Activated naive CD4-positive, alpha-beta T cell treated with anti-CD3 and anti-CD28 coated beads, Interleukin-2, amount 10 ng/mL, durations not matched to agents 7 days and 5 days (primary cell): ENCODE data around the gene KRT36.

Experiments used
- CTCF ChIA-PET: fragments of 350-600 bp; sonication (Branson Sonifier 250); formaldehyde crosslinking; loops from one replicate; lab custom pipeline; 2021; ENCODE audit warnings: antibody characterized with exemption; lab: Charles Lee
- DNase-seq: peaks from one replicate; pipeline ENCODE4 v3.0.0-alpha.2; 2020
- H3K27ac Mint-ChIP-seq: one replicate; pipeline ENCODE4 v1.8.0; 2021; ENCODE audit warnings: mild to moderate bottlenecking, moderate library complexity, mixed read lengths
- H3K27me3 Mint-ChIP-seq: one replicate; pipeline ENCODE4 v1.8.0; 2021; ENCODE audit warnings: mild to moderate bottlenecking, mixed read lengths
- H3K36me3 Mint-ChIP-seq: one replicate; pipeline ENCODE4 v1.8.0; 2021; ENCODE audit warnings: mixed read lengths
- H3K4me1 Mint-ChIP-seq: one replicate; pipeline ENCODE4 v1.8.0; 2021; ENCODE audit warnings: mixed read lengths
- H3K4me3 Mint-ChIP-seq: one replicate; pipeline ENCODE4 v1.8.0; 2021; ENCODE audit warnings: mild to moderate bottlenecking, moderate library complexity, mixed read lengths
- H3K9me3 Mint-ChIP-seq: one replicate; pipeline ENCODE4 v1.8.0; 2021; ENCODE audit warnings: mixed read lengths

The KRT36 gene

GRCh38 chr17:41529491-41529915 is 39.8 kb upstream of the KRT36 start:
- H3K36me3 Mint-ChIP-seq = no peaks in the 10 kb centered on the region
- H3K9me3 Mint-ChIP-seq = no peaks in the 10 kb centered on the region
- H3K4me3 Mint-ChIP-seq = no peak overlapping the region
- H3K27ac Mint-ChIP-seq = peak overlapping the region; percentile 67
- no peak for DNase-seq
- peaks cover 2% of the 10 kb centered on the region for H3K4me1 Mint-ChIP-seq
- CTCF ChIA-PET = interaction anchor here (0.7 to 0.9 kb wide), 2 partner anchors 118 to 620 kb away, joined by 3 read pairs; no protein-coding TSS in a partner anchor
- peaks cover 88% of the 10 kb centered on the region for H3K27me3 Mint-ChIP-seq

- no peak for DNase-seq
- H3K27ac Mint-ChIP-seq = no peak overlapping the region
- CTCF ChIA-PET = interaction anchor here (0.7 kb wide), 1 partner anchor 619 kb away, joined by 3 read pairs; no protein-coding TSS in a partner anchor
- no peaks in the 10 kb centered on the region for H3K9me3 Mint-ChIP-seq
- peaks cover 2% of the 10 kb centered on the region for H3K4me1 Mint-ChIP-seq
- no peaks in the 10 kb centered on the region for H3K36me3 Mint-ChIP-seq
- no peak overlapping the region for H3K4me3 Mint-ChIP-seq
- H3K27me3 Mint-ChIP-seq = peaks cover 93% of the 10 kb centered on the region
Observed at GRCh38 chr17:41528959-41529353, 39.2 kb upstream of the KRT36 start.

- peaks cover 2% of the 10 kb centered on the region for H3K4me1 Mint-ChIP-seq
- no peak overlapping the region for H3K27ac Mint-ChIP-seq
- H3K4me3 Mint-ChIP-seq = no peak overlapping the region
- H3K9me3 Mint-ChIP-seq = no peaks in the 10 kb centered on the region
- H3K36me3 Mint-ChIP-seq = no peaks in the 10 kb centered on the region
- CTCF ChIA-PET = no interaction called here
- no peak for DNase-seq
- peaks cover 86% of the 10 kb centered on the region for H3K27me3 Mint-ChIP-seq
Observed at GRCh38 chr17:41527063-41528023, 37.6 kb upstream of the KRT36 start.

- Mint-ChIP-seq H3K9me3 (no peaks in the 10 kb centered on the region), H3K27ac (no peak overlapping the region), H3K4me3 (no peak overlapping the region), H3K36me3 (no peaks in the 10 kb centered on the region), H3K27me3 (peaks cover 65% of the 10 kb centered on the region), H3K4me1 (peaks cover 2% of the 10 kb centered on the region)
- DNase-seq = no peak
- CTCF ChIA-PET = no interaction called here
Observed at GRCh38 chr17:41524261-41524660, 34.6 kb upstream of the KRT36 start.

- no peaks in the 10 kb centered on the region for H3K9me3 Mint-ChIP-seq
- H3K27me3 Mint-ChIP-seq = peaks cover 60% of the 10 kb centered on the region
- no peaks in the 10 kb centered on the region for H3K36me3 Mint-ChIP-seq
- CTCF ChIA-PET = no interaction called here
- no peak overlapping the region for H3K4me3 Mint-ChIP-seq
- no peak for DNase-seq
- no peak overlapping the region for H3K27ac Mint-ChIP-seq
- H3K4me1 Mint-ChIP-seq = peaks cover 2% of the 10 kb centered on the region
Observed at GRCh38 chr17:41523787-41524186, 34.1 kb upstream of the KRT36 start.

GRCh38 chr17:41523225-41523593 is 33.5 kb upstream of the KRT36 start:
- Mint-ChIP-seq H3K9me3 (no peaks in the 10 kb centered on the region), H3K4me1 (no peaks in the 10 kb centered on the region), H3K36me3 (no peaks in the 10 kb centered on the region), H3K27me3 (peaks cover 55% of the 10 kb centered on the region), H3K4me3 (no peak overlapping the region), H3K27ac (no peak overlapping the region)
- DNase-seq = no peak
- CTCF ChIA-PET = no interaction called here

GRCh38 chr17:41522301-41523224 is 32.9 kb upstream of the KRT36 start:
- Mint-ChIP-seq H3K27ac (no peak overlapping the region), H3K9me3 (no peaks in the 10 kb centered on the region), H3K4me1 (no peaks in the 10 kb centered on the region), H3K27me3 (peaks cover 48% of the 10 kb centered on the region), H3K36me3 (no peaks in the 10 kb centered on the region), H3K4me3 (no peak overlapping the region)
- CTCF ChIA-PET = no interaction called here
- DNase-seq = no peak

- H3K27ac Mint-ChIP-seq = no peak overlapping the region
- DNase-seq = no peak
- H3K4me3 Mint-ChIP-seq = no peak overlapping the region
- H3K27me3 Mint-ChIP-seq = peaks cover 44% of the 10 kb centered on the region
- CTCF ChIA-PET = no interaction called here
- H3K9me3 Mint-ChIP-seq = no peaks in the 10 kb centered on the region
- H3K36me3 Mint-ChIP-seq = no peaks in the 10 kb centered on the region
- H3K4me1 Mint-ChIP-seq = no peaks in the 10 kb centered on the region
Observed at GRCh38 chr17:41521574-41522261, 32.0 kb upstream of the KRT36 start.

GRCh38 chr17:41520821-41521521 is 31.3 kb upstream of the KRT36 start:
- no peaks in the 10 kb centered on the region for H3K36me3 Mint-ChIP-seq

GRCh38 chr17:41519501-41520224 is 30.0 kb upstream of the KRT36 start:
- H3K4me1 Mint-ChIP-seq = no peaks in the 10 kb centered on the region
- peaks cover 23% of the 10 kb centered on the region for H3K27me3 Mint-ChIP-seq
- no peak for DNase-seq
- H3K36me3 Mint-ChIP-seq = no peaks in the 10 kb centered on the region
- H3K9me3 Mint-ChIP-seq = no peaks in the 10 kb centered on the region
- CTCF ChIA-PET = no interaction called here
- H3K4me3 Mint-ChIP-seq = no peak overlapping the region
- peak overlapping the region; percentile 33 for H3K27ac Mint-ChIP-seq

More at GRCh38 chr17:41520821-41521521, 31.3 kb upstream of the KRT36 start:
- no peak overlapping the region for H3K27ac Mint-ChIP-seq
- no peaks in the 10 kb centered on the region for H3K4me1 Mint-ChIP-seq
- DNase-seq = no peak
- CTCF ChIA-PET = no interaction called here
- H3K9me3 Mint-ChIP-seq = no peaks in the 10 kb centered on the region
- H3K27me3 Mint-ChIP-seq = peaks cover 36% of the 10 kb centered on the region
- H3K4me3 Mint-ChIP-seq = no peak overlapping the region

- H3K4me3 Mint-ChIP-seq = no peak within 1 kb of the TSS
- peak within 1 kb of the TSS; percentile 33 for H3K27ac Mint-ChIP-seq
- no peaks in the 10 kb centered on the region for H3K36me3 Mint-ChIP-seq
- H3K27me3 Mint-ChIP-seq = peaks cover 16% of the 10 kb centered on the region
- CTCF ChIA-PET = no interaction called here
- H3K9me3 Mint-ChIP-seq = no peaks in the 10 kb centered on the region
- DNase-seq = no peak
- H3K4me1 Mint-ChIP-seq = no peaks in the 10 kb centered on the region
Observed at GRCh38 chr17:41518789-41519449, 29.2 kb upstream of the KRT36 start, which contains the start of gene KRT15. Gene KRT15 (minus strand): TSS chr17:41518890. CDS start chr17:41518827, 63 bp downstream.

GRCh38 chr17:41518031-41518430 is 28.3 kb upstream of the KRT36 start:
- peaks cover 14% of the 10 kb centered on the region for H3K27me3 Mint-ChIP-seq
- CTCF ChIA-PET = no interaction called here

More at GRCh38 chr17:41518031-41518430, 28.3 kb upstream of the KRT36 start:
- H3K9me3 Mint-ChIP-seq = no peaks in the 10 kb centered on the region
- no peak for DNase-seq
- H3K27ac Mint-ChIP-seq = no peak overlapping the region
- H3K4me3 Mint-ChIP-seq = no peak overlapping the region
- no peaks in the 10 kb centered on the region for H3K4me1 Mint-ChIP-seq
- H3K36me3 Mint-ChIP-seq = no peaks in the 10 kb centered on the region
